GM12801 (cell line): Measurements from ENCODE around the gene APOBEC3F.
"Not testable (repeated sequence)": the region's sequence is repeated elsewhere in the genome, so short reads cannot be mapped to it uniquely, and the experiment has no call there.

Source experiments
- CTCF ChIP-seq: IDR thresholded peaks from one replicate; pipeline ENCODE4 v1.5.1; 2011; ENCODE audit warnings: control low read depth; ENCODE audit not compliant: insufficient read length; ENCODE audit errors: extremely low read depth

The APOBEC3F gene

DNA sequence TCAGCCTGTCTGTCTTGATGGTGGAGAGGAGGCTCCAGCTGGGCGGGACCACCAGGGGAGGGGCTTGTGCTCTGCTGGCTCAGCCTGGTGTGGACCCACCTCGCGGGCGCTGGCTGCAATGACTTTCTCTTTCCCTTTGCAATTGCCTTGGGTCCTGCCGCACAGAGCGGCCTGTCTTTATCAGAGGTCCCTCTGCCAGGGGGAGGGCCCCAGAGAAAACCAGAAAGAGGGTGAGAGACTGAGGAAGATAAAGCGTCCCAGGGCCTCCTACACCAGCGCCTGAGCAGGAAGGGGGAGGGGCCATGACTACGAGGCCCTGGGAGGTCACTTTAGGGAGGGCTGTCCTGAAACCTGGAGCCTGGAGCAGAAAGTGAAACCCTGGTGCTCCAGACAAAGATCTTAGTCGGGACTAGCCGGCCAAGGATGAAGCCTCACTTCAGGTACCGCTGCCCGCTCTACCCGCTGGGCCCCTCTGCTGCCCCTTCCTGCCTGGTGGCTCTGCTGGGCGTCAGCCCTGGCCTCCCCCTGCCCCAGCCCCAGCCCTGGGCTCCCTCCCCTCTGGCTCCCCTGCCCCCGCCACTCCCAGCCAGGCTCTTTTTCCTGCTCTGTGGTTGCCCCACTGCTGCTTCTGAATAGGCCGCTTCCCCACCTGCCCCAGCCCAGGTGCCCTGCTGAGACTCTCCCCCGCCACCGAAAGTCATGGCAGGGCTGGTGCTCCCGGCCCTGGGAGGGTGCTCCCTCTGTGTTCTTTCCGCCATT, at the start of gene APOBEC3F:
TSS of gene APOBEC3F (plus strand) at position 327 of the 759 bp plus-strand sequence. CDS start at position 424, 97 bp downstream.
- not testable (repeated sequence) for TF ChIP-seq CTCF

DNA sequence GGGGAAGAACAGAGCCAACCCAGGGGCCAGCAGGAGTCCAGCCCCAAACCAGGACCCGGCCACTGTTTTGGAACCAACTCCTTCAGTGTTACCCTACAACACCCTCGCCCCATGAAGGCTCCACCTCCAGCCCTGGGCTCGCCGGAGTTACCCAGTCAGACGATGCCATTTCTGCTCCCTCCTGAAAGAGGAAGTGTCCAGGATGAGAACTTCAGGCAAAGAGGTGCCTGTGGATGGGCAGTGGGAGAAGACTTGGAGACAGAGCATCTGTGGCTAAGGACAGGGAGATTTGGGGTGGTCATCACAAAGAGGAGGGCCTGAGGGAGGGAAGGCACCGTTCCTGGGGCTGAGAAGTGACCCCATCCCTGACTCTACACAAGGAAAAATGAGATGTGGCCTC, 44.6 kb upstream of the APOBEC3F start:
- no peak for TF ChIP-seq CTCF

DNA sequence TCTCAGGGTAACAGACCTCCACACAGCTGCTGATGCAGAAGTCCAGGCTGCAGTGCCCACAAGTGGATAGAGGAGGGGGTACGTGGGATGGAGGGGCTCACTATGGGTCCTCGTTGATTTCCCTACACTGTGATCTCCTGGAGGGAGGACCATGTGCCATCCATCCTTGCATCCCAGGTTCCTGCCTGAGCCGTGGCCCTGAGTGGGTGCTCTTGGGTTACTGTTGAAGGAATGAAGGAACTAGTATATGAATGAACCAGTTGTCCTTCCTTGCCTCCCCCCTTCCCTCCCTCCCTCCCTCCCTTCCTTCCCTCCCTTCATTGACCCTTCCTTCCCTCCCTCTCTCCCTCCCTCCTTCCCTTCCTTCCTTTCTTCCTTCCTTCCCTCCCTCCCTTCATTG, 43.1 kb upstream of the APOBEC3F start:
- TF ChIP-seq CTCF, result no peak

GRCh38 chr22:39003165-39003638, 37.5 kb upstream of the APOBEC3F start:
- no peak for TF ChIP-seq CTCF

DNA sequence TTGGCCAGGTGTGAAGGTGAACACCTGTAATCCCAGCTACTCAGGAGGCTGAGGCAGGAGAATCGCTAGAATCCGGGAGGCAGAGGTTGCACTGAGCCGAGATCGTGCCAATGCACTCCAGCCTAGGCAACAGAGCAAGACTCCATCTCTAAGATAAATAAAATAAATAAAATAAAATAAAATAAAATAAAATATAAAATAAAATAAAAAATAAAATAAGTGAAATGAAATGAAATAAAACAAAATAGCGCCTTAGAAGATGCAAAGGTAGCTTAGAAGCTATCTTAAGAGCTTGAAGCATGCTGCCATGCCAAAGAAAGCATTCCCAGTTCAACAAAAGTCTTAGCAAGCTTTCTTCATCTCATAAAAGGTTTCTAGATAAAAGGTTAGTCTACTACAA, 33.5 kb upstream of the APOBEC3F start:
- no peak for TF ChIP-seq CTCF

- no peak for TF ChIP-seq CTCF
Observed at GRCh38 chr22:39010946-39011345, 29.7 kb upstream of the APOBEC3F start.

DNA sequence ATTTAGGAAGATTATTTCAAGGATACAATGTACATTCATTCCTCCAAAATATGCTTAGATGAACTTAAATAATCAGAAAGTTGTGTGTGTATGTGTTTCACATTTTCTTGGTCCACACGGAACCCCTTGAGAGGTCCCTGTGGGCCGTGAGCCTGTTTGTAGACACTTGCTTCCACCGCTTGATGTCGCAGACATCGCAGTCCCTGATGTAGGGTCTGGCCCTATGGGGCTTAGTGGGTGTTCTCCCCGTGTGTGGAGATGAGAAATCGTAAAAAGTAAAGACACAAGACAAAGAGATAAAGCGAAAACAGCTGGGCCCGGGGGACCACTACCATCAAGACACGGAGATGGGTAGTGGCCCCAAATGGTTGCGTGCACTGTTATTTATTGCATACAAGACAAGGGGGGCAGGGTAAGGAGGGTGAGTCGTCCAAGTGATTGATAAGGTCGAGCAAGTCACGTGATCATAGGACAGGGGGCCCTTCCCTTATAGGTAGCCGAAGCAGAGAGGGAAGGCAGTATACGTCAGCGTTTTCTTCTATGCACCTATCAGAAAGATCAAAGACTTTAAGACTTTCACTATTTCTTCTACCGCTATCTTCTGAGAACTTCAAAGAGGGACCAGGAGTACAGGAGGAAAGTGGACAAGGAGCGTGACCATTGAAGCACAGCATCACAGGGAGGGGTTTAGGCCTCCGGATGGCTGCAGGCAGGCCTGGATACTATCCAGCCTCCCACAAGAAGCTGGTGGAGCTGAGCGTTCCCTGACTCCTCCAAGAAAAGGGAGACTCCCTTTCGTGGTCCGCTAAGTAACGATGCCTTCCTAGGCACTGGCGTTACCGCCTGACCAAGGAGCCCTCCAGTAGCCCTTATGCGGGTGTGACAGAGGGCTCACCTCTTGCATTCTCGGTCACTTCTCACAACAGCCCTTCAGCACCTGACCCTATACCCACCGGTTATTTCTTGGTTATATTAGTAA, 27.8 kb upstream of the APOBEC3F start:
- no peak for TF ChIP-seq CTCF
